Measurements from ENCODE around the gene ANKRD29.

Gene ANKRD29

DNA sequence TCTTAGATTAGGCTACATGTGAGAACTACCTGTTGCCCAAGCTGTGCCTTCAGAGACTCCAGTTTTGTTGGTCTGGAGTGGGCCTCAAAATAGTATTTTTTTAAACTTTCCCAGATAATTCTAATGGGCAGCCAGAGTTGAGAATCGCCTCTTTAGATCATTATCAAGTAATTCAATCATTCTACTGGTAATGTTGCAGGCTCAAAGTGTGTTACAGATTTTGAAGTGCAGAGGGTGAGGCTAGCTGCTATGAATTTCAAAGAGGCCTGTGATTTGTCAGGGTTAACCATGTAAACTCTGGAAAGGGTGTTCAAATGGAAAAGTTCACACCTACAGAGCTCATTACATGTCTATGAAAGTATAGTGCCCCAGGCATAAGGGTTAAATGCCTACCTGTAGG is 30.1 kb downstream of the ANKRD29 start:
- no peaks in the 10 kb centered on the region for H3K36me3 ChIP-seq (ENCODE audit: control insufficient read depth, insufficient read depth, low read length)
- DNase-seq (ENCODE audit: low read depth, low spot score) = no peak
- no peaks in the 10 kb centered on the region for H3K4me1 ChIP-seq (ENCODE audit: control insufficient read depth, insufficient read depth, low read length)
- H3K27me3 ChIP-seq (ENCODE audit: control insufficient read depth, insufficient read depth, low read length) = no peaks in the 10 kb centered on the region
- no peak overlapping the region for H3K27ac ChIP-seq (ENCODE audit: low read length)
- no peaks in the 10 kb centered on the region for H3K9me3 ChIP-seq (ENCODE audit: control insufficient read depth, insufficient read depth, low read length)
- H3K4me3 ChIP-seq (ENCODE audit: low read length) = no peak overlapping the region
- WGBS (ENCODE audit: insufficient coverage, insufficient read length) = no CpG with 5 or more reads among the region's 1 CpG

DNA sequence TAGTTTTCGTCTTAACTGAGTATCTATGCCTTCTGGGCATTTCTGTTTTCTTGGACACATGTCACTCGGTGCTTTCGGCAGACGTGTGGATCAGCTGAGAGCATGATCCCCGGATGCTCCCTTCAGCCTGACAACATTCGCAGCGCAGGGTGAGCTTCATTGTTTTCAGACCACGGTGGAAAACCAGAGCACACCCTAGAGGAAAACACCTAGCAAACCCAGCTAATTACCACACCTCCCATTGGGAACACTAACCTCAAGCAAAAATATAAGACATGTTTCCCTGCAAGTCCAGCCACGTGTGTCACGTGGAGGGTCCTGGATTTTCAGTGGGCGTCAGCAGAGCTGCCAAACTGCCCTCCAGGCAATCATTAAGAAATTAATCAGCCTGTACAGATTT is 31.0 kb downstream of the ANKRD29 start:
- no peaks in the 10 kb centered on the region for H3K4me1 ChIP-seq (ENCODE audit: control insufficient read depth, insufficient read depth, low read length)
- no peak overlapping the region for H3K27ac ChIP-seq (ENCODE audit: low read length)
- no peaks in the 10 kb centered on the region for H3K27me3 ChIP-seq (ENCODE audit: control insufficient read depth, insufficient read depth, low read length)
- H3K36me3 ChIP-seq (ENCODE audit: control insufficient read depth, insufficient read depth, low read length) = no peaks in the 10 kb centered on the region
- DNase-seq (ENCODE audit: low read depth, low spot score) = no peak
- no peaks in the 10 kb centered on the region for H3K9me3 ChIP-seq (ENCODE audit: control insufficient read depth, insufficient read depth, low read length)
- WGBS (ENCODE audit: insufficient coverage, insufficient read length) = no CpG with 5 or more reads among the region's 11 CpGs
- no peak overlapping the region for H3K4me3 ChIP-seq (ENCODE audit: low read length)

DNA sequence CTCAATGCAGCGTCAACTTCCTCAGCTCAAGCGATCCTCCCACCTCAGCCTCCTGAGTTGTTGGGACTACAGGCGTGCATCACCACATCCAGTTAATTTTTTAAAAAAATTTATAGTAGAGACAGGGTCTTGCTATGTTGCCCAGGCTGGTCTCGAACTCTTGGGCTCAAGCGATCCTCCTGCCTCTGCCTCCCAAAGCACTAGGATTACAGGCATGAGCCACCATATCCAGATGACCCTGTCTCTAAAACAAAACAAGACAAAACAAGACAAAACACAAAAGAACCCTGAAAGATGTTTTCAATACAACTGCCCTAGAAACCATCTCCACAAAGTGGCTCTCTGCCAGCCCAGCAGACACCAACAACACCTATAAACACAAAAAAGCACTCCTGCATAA is 31.4 kb downstream of the ANKRD29 start:
- Histone ChIP-seq H3K9me3 (ENCODE audit: control insufficient read depth, insufficient read depth, low read length) (no peaks in the 10 kb centered on the region), H3K4me3 (ENCODE audit: low read length) (no peak overlapping the region), H3K4me1 (ENCODE audit: control insufficient read depth, insufficient read depth, low read length) (no peaks in the 10 kb centered on the region), H3K27ac (ENCODE audit: low read length) (no peak overlapping the region), H3K36me3 (ENCODE audit: control insufficient read depth, insufficient read depth, low read length) (no peaks in the 10 kb centered on the region), H3K27me3 (ENCODE audit: control insufficient read depth, insufficient read depth, low read length) (no peaks in the 10 kb centered on the region)
- no peak for DNase-seq (ENCODE audit: low read depth, low spot score)
- no CpG with 5 or more reads among the region's 5 CpGs for WGBS (ENCODE audit: insufficient coverage, insufficient read length)

DNA sequence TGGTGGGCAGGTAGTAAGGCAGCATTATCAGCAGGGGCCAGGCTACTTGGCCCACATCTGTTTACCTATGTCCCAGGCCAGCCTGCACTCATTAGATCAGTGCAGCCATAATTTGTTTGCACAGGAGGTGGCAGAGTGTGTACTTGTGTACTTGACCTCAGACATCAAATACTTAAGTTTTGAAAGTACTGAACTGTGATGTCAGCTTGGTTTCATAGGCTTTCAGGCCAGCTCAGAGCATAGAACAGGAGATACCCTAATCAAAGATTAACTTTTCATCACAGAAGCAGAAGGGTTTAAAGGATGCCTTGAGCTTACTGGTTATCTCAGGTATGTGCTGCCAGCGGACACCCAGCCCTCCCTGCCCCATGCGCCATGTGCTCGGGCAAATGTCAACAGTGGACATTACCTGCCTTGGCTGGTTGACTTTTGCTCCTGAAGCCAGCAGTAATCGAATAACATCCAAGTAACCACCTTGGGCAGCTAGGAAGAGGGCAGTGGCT is 33.2 kb downstream of the ANKRD29 start:
- Histone ChIP-seq H3K27me3 (ENCODE audit: control insufficient read depth, insufficient read depth, low read length) (no peaks in the 10 kb centered on the region), H3K9me3 (ENCODE audit: control insufficient read depth, insufficient read depth, low read length) (no peaks in the 10 kb centered on the region), H3K36me3 (ENCODE audit: control insufficient read depth, insufficient read depth, low read length) (no peaks in the 10 kb centered on the region), H3K27ac (ENCODE audit: low read length) (no peak overlapping the region), H3K4me1 (ENCODE audit: control insufficient read depth, insufficient read depth, low read length) (no peaks in the 10 kb centered on the region), H3K4me3 (ENCODE audit: low read length) (no peak overlapping the region)
- DNase-seq (ENCODE audit: low read depth, low spot score) = no peak
- no CpG with 5 or more reads among the region's 4 CpGs for WGBS (ENCODE audit: insufficient coverage, insufficient read length)

DNA sequence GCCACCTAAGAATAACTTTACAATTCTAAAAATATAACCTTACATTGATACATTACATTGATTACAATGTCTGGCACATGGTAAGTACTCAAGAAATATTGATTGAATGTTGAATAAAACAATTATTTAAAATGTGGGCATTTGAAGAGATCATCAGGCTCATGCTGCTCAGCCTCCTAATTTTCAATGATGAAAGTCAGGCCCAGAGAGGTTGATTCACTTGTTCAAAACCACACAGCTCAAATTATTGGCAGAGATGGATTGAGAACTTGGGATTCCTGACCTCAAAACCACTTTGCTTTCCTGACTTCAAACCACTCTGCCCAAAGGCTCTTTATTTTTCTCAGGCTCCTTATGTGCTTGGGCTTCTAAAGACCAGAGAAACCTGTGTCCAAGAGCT is 34.7 kb downstream of the ANKRD29 start:
- H3K36me3 ChIP-seq (ENCODE audit: control insufficient read depth, insufficient read depth, low read length) = no peaks in the 10 kb centered on the region
- no peak overlapping the region for H3K4me3 ChIP-seq (ENCODE audit: low read length)
- no peaks in the 10 kb centered on the region for H3K4me1 ChIP-seq (ENCODE audit: control insufficient read depth, insufficient read depth, low read length)
- no peaks in the 10 kb centered on the region for H3K9me3 ChIP-seq (ENCODE audit: control insufficient read depth, insufficient read depth, low read length)
- DNase-seq (ENCODE audit: low read depth, low spot score) = no peak
- H3K27me3 ChIP-seq (ENCODE audit: control insufficient read depth, insufficient read depth, low read length) = no peaks in the 10 kb centered on the region
- H3K27ac ChIP-seq (ENCODE audit: low read length) = no peak overlapping the region

DNA sequence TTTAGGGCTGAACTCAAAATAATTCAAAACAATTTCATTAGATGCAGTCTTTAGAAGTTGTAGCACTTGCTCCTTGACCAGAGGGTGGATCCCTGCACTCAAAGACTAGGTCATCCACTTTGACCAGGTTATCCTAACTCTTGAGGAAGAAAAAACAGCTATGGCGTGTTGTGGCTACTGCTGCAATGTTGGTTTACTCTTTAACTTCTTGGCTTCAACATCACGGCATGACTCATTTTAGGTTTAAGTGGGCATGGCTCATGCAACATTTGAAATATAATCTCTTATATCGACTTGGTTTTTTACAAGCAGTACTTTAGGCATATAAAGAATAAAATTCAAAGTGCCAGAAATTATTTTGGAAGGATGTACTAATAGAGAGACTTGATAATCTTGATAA is 35.4 kb downstream of the ANKRD29 start:
- no peaks in the 10 kb centered on the region for H3K4me1 ChIP-seq (ENCODE audit: control insufficient read depth, insufficient read depth, low read length)
- WGBS (ENCODE audit: insufficient coverage, insufficient read length) = no CpG with 5 or more reads among the region's 3 CpGs
- no peak for DNase-seq (ENCODE audit: low read depth, low spot score)
- H3K36me3 ChIP-seq (ENCODE audit: control insufficient read depth, insufficient read depth, low read length) = no peaks in the 10 kb centered on the region
- H3K4me3 ChIP-seq (ENCODE audit: low read length) = no peak overlapping the region
- H3K27me3 ChIP-seq (ENCODE audit: control insufficient read depth, insufficient read depth, low read length) = no peaks in the 10 kb centered on the region
- no peak overlapping the region for H3K27ac ChIP-seq (ENCODE audit: low read length)
- H3K9me3 ChIP-seq (ENCODE audit: control insufficient read depth, insufficient read depth, low read length) = no peaks in the 10 kb centered on the region

DNA sequence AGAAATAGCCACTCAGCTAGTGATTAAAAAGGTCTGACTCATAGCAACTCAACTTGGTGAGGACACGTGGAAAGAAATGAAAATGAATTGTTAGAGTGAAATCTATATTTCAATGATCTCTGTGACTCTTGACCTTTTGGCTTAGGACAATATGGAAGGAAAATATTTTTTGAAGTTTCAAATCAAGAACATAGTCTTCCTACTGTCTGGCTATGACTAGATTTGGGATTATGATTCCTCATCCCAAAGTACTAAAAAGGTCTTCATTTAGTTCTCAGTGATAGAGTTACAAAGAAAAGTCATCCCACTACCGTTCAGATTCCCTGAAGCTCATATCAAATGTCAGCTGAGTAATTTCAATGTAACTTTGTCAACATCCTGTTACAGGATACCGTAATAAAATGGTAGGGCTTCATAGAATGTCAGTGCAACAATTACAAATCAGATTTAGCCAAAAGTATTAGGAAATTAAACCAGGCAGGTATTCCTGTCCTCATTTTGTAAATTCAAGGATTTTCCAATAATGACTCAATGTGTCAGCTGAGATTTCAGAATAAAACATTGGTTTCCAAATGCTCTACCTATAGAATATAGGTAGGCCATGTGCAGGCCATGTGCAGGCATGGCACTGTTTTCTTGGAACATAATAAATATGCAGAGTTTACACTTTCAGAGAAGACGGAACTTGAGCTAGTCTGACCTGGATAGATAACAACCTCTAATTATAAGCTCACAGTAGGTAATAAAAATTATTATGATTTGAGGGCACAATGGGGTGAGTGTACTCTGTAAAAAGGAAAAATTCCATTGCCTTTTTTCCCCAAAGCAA is 36.0 kb downstream of the ANKRD29 start:
- Histone ChIP-seq H3K27me3 (ENCODE audit: control insufficient read depth, insufficient read depth, low read length) (no peaks in the 10 kb centered on the region), H3K4me3 (ENCODE audit: low read length) (no peak overlapping the region), H3K36me3 (ENCODE audit: control insufficient read depth, insufficient read depth, low read length) (no peaks in the 10 kb centered on the region), H3K4me1 (ENCODE audit: control insufficient read depth, insufficient read depth, low read length) (no peaks in the 10 kb centered on the region), H3K27ac (ENCODE audit: low read length) (no peak overlapping the region), H3K9me3 (ENCODE audit: control insufficient read depth, insufficient read depth, low read length) (no peaks in the 10 kb centered on the region)
- DNase-seq (ENCODE audit: low read depth, low spot score) = no peak
- no CpG with 5 or more reads among the region's 4 CpGs for WGBS (ENCODE audit: insufficient coverage, insufficient read length)

DNA sequence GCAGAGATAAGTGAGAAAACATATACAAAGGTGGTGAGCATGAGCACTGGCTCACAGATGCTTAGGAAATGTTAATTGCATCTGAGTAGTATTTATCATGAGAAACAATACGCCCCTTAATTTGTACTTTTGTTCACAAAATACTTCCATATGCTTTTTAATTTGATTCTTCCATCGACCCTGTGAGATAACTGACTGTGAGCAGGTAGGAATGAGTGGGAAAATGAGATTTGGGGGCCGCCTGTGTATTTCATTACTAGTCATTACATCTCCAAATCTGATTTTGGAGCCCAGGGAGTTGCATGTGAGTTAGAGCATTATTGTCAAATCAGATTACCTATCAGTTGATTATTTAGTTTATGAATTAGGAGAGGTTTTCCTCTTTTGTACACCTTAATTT is 39.7 kb downstream of the ANKRD29 start:
- H3K4me1 ChIP-seq (ENCODE audit: control insufficient read depth, insufficient read depth, low read length) = no peaks in the 10 kb centered on the region
- no peaks in the 10 kb centered on the region for H3K9me3 ChIP-seq (ENCODE audit: control insufficient read depth, insufficient read depth, low read length)
- H3K27me3 ChIP-seq (ENCODE audit: control insufficient read depth, insufficient read depth, low read length) = peaks cover 7% of the 10 kb centered on the region; the same call in 1 of the 2 replicates
- H3K27ac ChIP-seq (ENCODE audit: low read length) = no peak overlapping the region
- DNase-seq (ENCODE audit: low read depth, low spot score) = no peak
- no peaks in the 10 kb centered on the region for H3K36me3 ChIP-seq (ENCODE audit: control insufficient read depth, insufficient read depth, low read length)
- H3K4me3 ChIP-seq (ENCODE audit: low read length) = no peak overlapping the region
- whole genome bisulfite sequencing (ENCODE audit: insufficient coverage, insufficient read length) = no CpG with 5 or more reads among the region's 3 CpGs

DNA sequence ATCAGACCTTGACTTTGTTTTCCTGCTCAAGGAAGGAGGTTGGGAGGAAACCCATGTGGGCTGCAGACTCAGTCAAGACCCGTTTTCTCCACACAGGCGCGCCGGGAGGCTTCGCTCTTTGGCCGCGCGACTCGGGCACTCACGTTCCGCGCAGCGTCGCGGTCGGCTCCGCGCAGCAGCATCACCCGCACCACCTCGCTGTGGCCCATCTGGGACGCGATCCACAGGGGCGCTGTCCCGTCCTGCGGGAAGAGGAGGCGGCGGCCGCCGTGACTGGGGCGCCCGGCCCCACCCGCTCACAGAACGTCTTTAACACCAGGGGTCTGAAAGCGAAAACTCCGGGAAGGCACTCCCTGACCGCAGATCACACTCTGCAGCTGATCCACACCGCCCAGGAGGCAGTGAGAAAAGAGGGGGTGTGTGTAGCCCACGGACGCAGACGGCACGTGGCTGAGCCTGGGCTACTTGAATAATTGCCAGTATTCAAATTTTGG is 43.3 kb downstream of the ANKRD29 start:
- H3K36me3 ChIP-seq (ENCODE audit: control insufficient read depth, insufficient read depth, low read length) = no peaks in the 10 kb centered on the region
- WGBS (ENCODE audit: insufficient coverage, insufficient read length) = no CpG with 5 or more reads among the region's 41 CpGs
- H3K9me3 ChIP-seq (ENCODE audit: control insufficient read depth, insufficient read depth, low read length) = no peaks in the 10 kb centered on the region
- peak overlapping the region; percentile 53; the same call in 1 of the 2 replicates for H3K4me3 ChIP-seq (ENCODE audit: low read length)
- no peaks in the 10 kb centered on the region for H3K4me1 ChIP-seq (ENCODE audit: control insufficient read depth, insufficient read depth, low read length)
- H3K27ac ChIP-seq (ENCODE audit: low read length) = no peak overlapping the region
- H3K27me3 ChIP-seq (ENCODE audit: control insufficient read depth, insufficient read depth, low read length) = peaks cover 7% of the 10 kb centered on the region; the same call in 1 of the 2 replicates
- DNase-seq (ENCODE audit: low read depth, low spot score) = no peak

DNA sequence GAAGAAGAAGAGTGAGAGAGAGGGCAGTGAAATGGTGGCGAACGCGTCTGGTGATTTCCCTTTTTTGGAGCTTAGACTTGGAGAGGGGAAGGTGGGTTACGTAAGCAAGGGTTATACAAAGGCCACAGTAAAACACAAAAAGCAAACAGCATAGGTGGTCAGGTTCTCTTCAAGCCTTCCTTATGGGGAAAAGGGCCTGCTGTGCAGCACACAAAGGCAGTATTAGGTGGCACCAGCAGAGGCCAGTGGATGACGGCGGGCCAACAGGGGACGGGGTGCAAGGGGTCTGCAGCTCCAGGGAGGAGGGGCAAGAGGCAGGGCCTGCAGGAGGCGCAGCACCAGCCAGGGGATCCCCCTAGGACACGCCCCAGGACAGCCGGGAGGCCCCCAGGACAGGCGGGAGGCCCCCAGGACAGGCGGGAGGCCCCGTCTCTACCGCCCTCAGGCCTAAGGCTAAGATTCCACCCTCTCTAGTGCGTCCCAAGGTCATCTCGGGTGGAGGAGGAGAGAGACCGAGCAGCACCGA is 43.8 kb downstream of the ANKRD29 start:
- no peak overlapping the region for H3K27ac ChIP-seq (ENCODE audit: low read length)

More for the DNA sequence above, 43.8 kb downstream of the ANKRD29 start:
- DNase-seq (ENCODE audit: low read depth, low spot score) = no peak
- no CpG with 5 or more reads among the region's 18 CpGs for WGBS (ENCODE audit: insufficient coverage, insufficient read length)
- no peaks in the 10 kb centered on the region for H3K9me3 ChIP-seq (ENCODE audit: control insufficient read depth, insufficient read depth, low read length)
- H3K27me3 ChIP-seq (ENCODE audit: control insufficient read depth, insufficient read depth, low read length) = peaks cover 7% of the 10 kb centered on the region; the same call in 1 of the 2 replicates
- peak overlapping the region; percentile 53; the same call in 1 of the 2 replicates for H3K4me3 ChIP-seq (ENCODE audit: low read length)
- H3K36me3 ChIP-seq (ENCODE audit: control insufficient read depth, insufficient read depth, low read length) = no peaks in the 10 kb centered on the region
- H3K4me1 ChIP-seq (ENCODE audit: control insufficient read depth, insufficient read depth, low read length) = no peaks in the 10 kb centered on the region

Data from iPS DF 6.9 (cell line).